ENCODE data around the gene KIF11. TPM values are rescaled to one million over a fixed set of nuclear protein-coding genes. Genes with fewer than 3 reads are reported as not detected.
A peak's percentile ranks its signal among the peaks of the same experiment; 100 is the strongest.

Gene KIF11
- total and polyA plus RNA-seq, 9 of the 15 experiments (the other 6 are each of a cell fraction or from before 2014, with no cell fraction given) = 11.3 to 54.4 (median 29.2) TPM

GRCh38 chr10:92696606-92697383, 103.9 kb downstream of the KIF11 start (continued):
- no peak for TF ChIP-seq FOXA1 (IDR thresholded peaks at IDR 0.05; ENCODE audit: borderline replicate concordance)
- no peak for TF ChIP-seq CHD1 (IDR thresholded peaks at IDR 0.05; ENCODE audit: low read length)
- no peak for TF ChIP-seq SAFB2 (IDR thresholded peaks at IDR 0.05; ENCODE audit: borderline replicate concordance, low read depth, low read length, severe bottlenecking)
- TF ChIP-seq ILF3 (IDR thresholded peaks at IDR 0.05; ENCODE audit: borderline replicate concordance) = no peak
- no peak for TF ChIP-seq ZNF75A (CRISPR knock-in tag; IDR thresholded peaks at IDR 0.05)
- no peak for TF ChIP-seq U2AF2 (optimal IDR thresholded peaks at IDR 0.05; ENCODE audit: low read depth, low read length)
- TF ChIP-seq KDM5B (IDR thresholded peaks at IDR 0.05; ENCODE audit: insufficient replicate concordance, low read depth, low read length) = peak; percentile 65
- TF ChIP-seq E2F4 (CRISPR knock-in tag; IDR thresholded peaks at IDR 0.05; ENCODE audit: low read depth) = no peak
- no peak for TF ChIP-seq CBX5 (IDR thresholded peaks at IDR 0.05; ENCODE audit: borderline replicate concordance, low read depth)
- TF ChIP-seq ZNF592 (IDR thresholded peaks at IDR 0.05) = 0 out of 2 replicates have a peak, but pooled peaks have one; percentile 19
- TF ChIP-seq RHOXF2B (CRISPR knock-in tag; conservative IDR thresholded peaks at IDR 0.05) = no peak
- TF ChIP-seq ZNF239 (CRISPR knock-in tag; IDR thresholded peaks at IDR 0.05) = peak; percentile 11; the same call in 1 of the 2 replicates
- TF ChIP-seq SMARCA4 (IDR thresholded peaks at IDR 0.05) = no peak
- no peak for TF ChIP-seq HLTF (IDR thresholded peaks at IDR 0.05)
- TF ChIP-seq PCBP2 (IDR thresholded peaks at IDR 0.05; ENCODE audit: low read depth, low read length, poor library complexity, severe bottlenecking) = no peak
- TF ChIP-seq CHD4 (IDR thresholded peaks at IDR 0.05; ENCODE audit: insufficient read depth, insufficient replicate concordance, low read depth, low read length, poor library complexity, severe bottlenecking) = no peak
- TF ChIP-seq ARID1B (IDR thresholded peaks at IDR 0.05) = 0 out of 2 replicates have a peak, but pooled peaks have one; percentile 34
- TF ChIP-seq, protein P1, sequence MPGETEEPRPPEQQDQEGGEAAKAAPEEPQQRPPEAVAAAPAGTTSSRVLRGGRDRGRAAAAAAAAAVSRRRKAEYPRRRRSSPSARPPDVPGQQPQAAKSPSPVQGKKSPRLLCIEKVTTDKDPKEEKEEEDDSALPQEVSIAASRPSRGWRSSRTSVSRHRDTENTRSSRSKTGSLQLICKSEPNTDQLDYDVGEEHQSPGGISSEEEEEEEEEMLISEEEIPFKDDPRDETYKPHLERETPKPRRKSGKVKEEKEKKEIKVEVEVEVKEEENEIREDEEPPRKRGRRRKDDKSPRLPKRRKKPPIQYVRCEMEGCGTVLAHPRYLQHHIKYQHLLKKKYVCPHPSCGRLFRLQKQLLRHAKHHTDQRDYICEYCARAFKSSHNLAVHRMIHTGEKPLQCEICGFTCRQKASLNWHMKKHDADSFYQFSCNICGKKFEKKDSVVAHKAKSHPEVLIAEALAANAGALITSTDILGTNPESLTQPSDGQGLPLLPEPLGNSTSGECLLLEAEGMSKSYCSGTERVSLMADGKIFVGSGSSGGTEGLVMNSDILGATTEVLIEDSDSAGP (CRISPR knock-in tag; IDR thresholded peaks at IDR 0.05) = no peak
- no peak for TF ChIP-seq POU5F1 (IDR thresholded peaks at IDR 0.05; ENCODE audit: borderline replicate concordance, low read depth, low read length, partially characterized antibody)
- no peak for TF ChIP-seq RFX7 (CRISPR knock-in tag; IDR thresholded peaks at IDR 0.05)

Measured in K562 (cell line).